Ishikawa (cell line): ENCODE results near the gene CMPK1.

Experiments used
- CEBPB ChIP-seq: IDR thresholded peaks from 2 replicates; pipeline ENCODE4 v1.6.1; 2012
- EGR1 ChIP-seq: IDR thresholded peaks from 2 replicates; pipeline ENCODE4 v1.6.1; 2012
- EP300 ChIP-seq: IDR thresholded peaks from 2 replicates; pipeline ENCODE4 v1.6.1; 2012; ENCODE audit warnings: borderline replicate concordance
- MAX ChIP-seq: IDR thresholded peaks from 2 replicates; pipeline ENCODE4 v1.6.1; 2012
- NFIC ChIP-seq: IDR thresholded peaks from 2 replicates; pipeline ENCODE4 v1.6.1; 2012
- RAD21 ChIP-seq: IDR thresholded peaks from 2 replicates; pipeline ENCODE4 v1.6.1; 2012; ENCODE audit warnings: low read depth
- TAF1 ChIP-seq: IDR thresholded peaks from 2 replicates; pipeline ENCODE4 v1.6.1; 2012; ENCODE audit warnings: low read depth, mild to moderate bottlenecking
- TCF12 ChIP-seq: IDR thresholded peaks from 2 replicates; pipeline ENCODE4 v1.6.1; 2012; ENCODE audit warnings: low read depth
- USF1 ChIP-seq: IDR thresholded peaks from 2 replicates; pipeline ENCODE4 v1.6.1; 2012
- YY1 ChIP-seq: IDR thresholded peaks from 2 replicates; pipeline ENCODE4 v1.6.1; 2012; ENCODE audit warnings: low read depth

- TF ChIP-seq CEBPB (no peak), TAF1 (no peak), TCF12 (no peak), YY1 (no peak), USF1 (no peak), EGR1 (no peak), NFIC (no peak), EP300 (no peak), MAX (no peak), RAD21 (no peak)
Observed at GRCh38 chr1:47403321-47403910, 69.8 kb downstream of the CMPK1 start.
